DMS153 treated with DMSO at 0.1 percent for 48 hours (cell line): ENCODE results near the gene HS6ST1.

Source experiments
- DNase-seq: peaks from one replicate; lab custom pipeline; 2025; ENCODE audit not compliant: unreplicated experiment; lab: John Stamatoyannopoulos, UW

Gene HS6ST1, protein sequence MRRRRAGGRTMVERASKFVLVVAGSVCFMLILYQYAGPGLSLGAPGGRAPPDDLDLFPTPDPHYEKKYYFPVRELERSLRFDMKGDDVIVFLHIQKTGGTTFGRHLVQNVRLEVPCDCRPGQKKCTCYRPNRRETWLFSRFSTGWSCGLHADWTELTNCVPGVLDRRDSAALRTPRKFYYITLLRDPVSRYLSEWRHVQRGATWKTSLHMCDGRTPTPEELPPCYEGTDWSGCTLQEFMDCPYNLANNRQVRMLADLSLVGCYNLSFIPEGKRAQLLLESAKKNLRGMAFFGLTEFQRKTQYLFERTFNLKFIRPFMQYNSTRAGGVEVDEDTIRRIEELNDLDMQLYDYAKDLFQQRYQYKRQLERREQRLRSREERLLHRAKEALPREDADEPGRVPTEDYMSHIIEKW

GRCh38 chr2:128318776-128319464 lies at the start of gene HS6ST1:
TSS of gene HS6ST1 (minus strand) at chr2:128318868. CDS start at chr2:128318563, 305 bp downstream.
- DNase-seq: peak; percentile 62

DNA sequence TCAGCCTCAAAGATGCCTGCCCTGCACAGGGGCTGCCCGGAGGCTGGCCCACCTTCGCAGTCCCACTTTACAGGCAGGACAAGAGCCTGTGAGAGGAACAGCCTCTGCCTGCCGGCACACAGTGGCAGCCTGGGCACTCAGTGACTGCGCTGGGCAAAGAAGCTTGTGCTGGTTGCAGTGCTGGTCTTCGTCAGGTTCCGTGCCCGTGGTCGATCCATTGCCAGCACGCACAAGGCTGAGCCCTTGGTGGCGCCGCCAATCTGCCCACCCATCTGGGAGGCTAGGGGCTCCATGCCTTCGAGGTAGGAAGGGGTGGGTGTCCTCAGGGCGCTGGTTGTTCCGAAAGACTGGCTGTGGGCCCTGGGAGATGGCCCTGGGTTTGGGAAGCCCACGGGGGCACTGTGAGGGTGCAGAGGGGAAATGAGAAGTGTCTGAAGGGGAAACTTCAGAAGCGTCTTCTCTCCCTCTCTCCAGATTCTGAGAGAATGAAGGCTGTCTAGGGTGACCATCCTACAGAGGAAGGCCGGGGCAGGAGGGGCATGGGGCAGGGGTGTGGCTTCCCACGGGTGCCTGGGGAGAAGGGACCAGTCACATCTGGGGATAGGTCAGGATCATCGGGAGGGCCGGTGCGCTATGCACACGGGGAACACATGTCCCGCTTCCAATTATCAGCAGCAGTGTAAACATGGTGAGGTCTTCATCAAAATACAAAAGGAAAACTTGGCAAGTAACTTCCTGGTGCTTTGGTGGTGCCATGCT lies 49.1 kb upstream of the HS6ST1 start:
- no peak for DNase-seq

GRCh38 chr2:128366713-128367511 lies 48.2 kb upstream of the HS6ST1 start:
- DNase-seq: no peak

DNA sequence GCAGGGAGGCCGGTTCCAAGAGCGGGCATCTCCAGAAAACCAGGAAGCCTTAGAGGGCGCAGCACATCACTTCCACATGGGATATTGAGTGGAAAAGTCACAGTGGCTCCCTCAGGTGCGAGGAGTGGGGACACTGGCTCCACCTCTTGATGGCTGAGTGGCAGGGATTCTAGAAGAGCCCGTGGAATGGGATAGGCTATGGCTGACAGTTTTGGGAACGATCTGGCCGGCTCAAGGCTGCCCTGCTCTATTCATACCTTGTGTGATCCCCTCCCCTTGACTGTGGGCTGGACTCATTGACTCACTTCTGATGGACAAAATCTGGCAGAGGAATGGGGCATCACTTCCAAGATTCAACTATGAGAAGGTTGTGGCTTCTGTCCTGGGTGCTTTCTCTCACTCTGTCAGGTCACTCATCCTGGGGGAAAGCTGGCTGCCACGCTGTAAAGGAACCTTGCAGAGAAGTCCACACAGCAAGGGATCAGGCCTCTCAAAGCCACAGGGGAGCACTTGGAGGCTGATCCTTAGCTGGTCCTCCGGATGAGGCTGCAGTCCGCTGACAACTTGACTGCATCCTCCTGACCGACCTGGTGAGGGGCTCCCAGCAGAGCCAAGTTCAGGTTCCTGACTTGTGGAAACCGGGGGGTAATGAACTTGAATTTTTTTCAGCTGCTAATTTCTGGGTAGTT lies 46.7 kb upstream of the HS6ST1 start:
- no peak for DNase-seq

- DNase-seq: no peak
Observed at GRCh38 chr2:128364441-128364911, 45.8 kb upstream of the HS6ST1 start.

DNA sequence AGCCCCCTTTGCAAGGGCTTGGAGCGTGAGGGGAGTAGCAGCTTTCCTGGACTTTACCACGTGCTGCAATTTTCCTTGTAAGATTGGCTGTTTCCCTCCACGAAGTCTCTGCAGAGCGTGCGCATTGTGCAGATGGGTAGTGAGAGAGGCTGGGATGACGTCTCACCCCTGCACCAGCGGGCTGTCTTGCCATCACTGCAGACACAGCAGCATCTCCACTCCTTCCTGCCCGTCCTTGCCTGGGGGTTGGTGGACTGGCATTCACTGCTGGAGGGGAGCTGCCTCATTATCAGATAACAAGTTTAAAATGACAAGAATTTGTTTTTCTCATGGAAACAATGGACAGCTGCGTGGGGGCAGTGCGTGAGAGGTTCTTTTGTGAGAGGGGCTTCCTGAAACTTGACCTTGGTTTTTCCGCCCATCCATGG lies 45.3 kb upstream of the HS6ST1 start:
- no peak for DNase-seq

- no peak for DNase-seq
Observed at GRCh38 chr2:128362889-128363228, 44.2 kb upstream of the HS6ST1 start.

DNA sequence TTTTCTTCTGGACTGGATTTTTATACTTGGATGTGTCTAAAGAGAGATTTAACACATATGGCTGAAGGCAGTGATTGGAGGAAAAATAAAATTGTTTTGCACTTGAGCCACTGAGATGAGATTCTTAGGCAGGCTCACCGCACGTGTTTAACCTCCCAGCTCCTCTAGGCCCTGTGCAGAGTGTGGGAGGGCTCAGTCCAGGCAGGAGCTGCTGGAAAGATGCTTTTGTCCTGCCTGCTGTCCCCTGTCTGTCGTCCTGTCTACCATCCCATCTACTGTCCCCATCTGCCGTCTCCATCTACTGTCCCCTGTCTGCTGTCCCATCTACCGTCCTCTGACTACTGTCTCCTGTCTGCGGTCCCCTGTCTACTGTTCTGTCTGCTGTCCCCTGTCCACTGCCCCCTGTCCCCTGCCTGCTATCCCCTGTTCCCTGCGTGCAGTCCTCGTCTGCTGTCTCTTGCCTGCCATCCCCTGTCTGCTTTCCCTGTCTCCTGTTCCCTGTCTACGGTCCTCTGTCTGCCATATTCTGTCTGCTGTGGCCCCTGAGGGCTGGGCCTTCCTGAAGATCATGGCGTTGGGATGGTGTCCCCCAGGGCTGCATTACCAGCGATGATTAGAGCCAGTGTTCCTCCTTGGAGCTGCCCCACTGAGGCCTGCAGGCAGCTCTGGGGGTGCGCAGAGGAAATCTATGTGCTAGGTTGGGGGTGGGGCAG lies 43.7 kb upstream of the HS6ST1 start:
- DNase-seq: no peak

GRCh38 chr2:128361376-128362131 lies 42.9 kb upstream of the HS6ST1 start:
- DNase-seq: no peak

- no peak for DNase-seq
Observed at GRCh38 chr2:128360711-128361110, 42.0 kb upstream of the HS6ST1 start.

GRCh38 chr2:128359841-128360240 lies 41.2 kb upstream of the HS6ST1 start:
- no peak for DNase-seq

GRCh38 chr2:128358941-128359731 lies 40.5 kb upstream of the HS6ST1 start:
- DNase-seq: no peak

DNA sequence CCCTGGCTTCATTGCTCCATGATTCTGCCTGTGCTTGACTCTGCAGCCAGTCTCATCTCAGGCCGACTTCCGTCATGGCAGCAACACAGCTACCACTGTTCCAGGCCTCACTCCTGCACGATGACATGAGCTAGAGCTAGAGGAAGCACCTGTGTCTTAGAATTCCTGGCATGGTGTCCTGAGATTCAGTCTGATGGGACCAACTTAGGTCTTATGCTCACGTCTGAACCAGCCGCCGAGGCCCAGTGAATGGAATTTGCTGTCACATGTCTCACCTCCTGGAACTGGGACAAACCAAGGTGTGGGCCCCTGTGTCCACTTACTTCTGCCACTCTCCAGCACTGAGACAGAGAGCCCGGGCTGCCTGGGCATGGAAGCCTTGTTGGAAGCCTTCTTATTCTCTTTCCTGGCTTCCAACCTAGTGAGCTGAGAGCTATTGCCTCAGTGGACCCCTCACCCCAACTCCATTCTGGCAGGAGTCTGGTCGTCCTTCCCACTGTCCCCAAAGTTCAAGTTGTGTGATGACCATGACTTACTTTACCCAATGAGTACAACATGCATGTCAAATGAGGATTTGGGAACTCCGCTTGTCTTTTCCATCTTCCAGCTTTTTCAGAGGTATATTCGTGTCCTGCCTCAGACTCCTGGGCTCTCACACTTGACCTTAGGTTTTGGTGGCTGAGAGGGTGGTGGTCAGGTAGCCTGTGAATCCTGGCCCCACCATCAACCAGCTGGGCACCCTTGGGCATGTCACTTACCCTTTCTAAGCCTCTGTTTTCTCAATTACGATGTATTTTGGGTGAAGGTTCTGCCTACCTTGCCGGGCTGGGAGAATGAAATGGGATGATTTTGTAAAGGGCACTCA lies 39.1 kb upstream of the HS6ST1 start:
- no peak for DNase-seq

DNA sequence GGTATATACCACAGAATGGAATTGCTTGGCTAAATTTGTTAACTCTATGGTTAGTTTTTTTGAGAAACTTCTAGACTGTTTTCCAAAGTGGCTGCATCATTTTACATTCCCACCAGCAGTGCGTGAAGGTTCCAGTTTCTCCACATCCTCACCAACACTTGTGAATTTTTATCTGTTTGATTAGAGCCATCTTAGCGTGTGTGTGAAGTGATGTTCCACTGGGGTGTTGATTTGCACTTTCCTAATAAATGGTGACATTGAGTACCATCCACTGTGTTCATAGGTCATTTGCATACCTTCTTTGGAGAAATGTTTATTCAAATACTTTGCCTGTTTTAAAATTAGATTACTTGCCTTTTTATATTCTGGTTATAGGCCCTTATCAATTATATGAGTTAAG lies 37.5 kb upstream of the HS6ST1 start:
- DNase-seq: no peak

GRCh38 chr2:128354726-128355470 lies 36.2 kb upstream of the HS6ST1 start:
- DNase-seq: no peak

GRCh38 chr2:128354161-128354560 lies 35.5 kb upstream of the HS6ST1 start:
- no peak for DNase-seq
